ENCODE results near the gene FHAD1. TPM values are rescaled to one million over a fixed set of nuclear protein-coding genes. Genes with fewer than 3 reads are reported as not detected.

FHAD1 gene
- total and polyA plus RNA-seq, 9 of the 15 experiments (the other 6 are each of a cell fraction or from before 2014, with no cell fraction given): 0.32 to 2.1 (median 1.5) TPM; not detected in 1

DNA sequence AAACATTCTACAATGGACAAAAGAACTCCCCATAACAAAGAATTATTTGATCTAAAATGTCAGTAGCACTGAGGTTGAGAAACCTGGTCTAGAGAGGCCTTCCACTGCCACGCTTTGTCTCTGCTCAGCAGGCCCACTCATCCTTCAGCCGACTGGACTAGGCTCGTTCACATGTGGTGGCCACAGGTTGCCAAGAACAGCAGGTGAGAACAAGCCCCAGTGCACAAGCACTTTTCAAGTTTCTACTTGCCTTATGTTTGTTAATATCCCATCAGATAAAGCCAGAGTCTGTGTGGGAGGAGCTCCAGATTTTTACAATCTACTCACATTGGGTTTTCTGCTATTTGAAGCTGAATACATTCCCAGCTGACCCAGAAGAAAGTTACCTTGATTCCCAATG is 153.6 kb downstream of the FHAD1 start (continued):
- TF ChIP-seq PHB2 (IDR thresholded peaks at IDR 0.05; ENCODE audit: low read depth) (no peak), ZKSCAN1 (IDR thresholded peaks at IDR 0.05; ENCODE audit: low read depth, low read length) (no peak), NFYB (IDR thresholded peaks at IDR 0.05; ENCODE audit: extremely low read depth, insufficient read length) (no peak), XRCC5 (IDR thresholded peaks at IDR 0.05; ENCODE audit: low read depth, low read length) (no peak), NR2C1 (IDR thresholded peaks at IDR 0.05) (no peak), NR2C1 (tag; IDR thresholded peaks at IDR 0.05) (no peak)
- TF ChIP-seq, protein P1, sequence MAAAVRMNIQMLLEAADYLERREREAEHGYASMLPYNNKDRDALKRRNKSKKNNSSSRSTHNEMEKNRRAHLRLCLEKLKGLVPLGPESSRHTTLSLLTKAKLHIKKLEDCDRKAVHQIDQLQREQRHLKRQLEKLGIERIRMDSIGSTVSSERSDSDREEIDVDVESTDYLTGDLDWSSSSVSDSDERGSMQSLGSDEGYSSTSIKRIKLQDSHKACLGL (CRISPR knock-in tag; IDR thresholded peaks at IDR 0.05; ENCODE audit: borderline replicate concordance, poor library complexity, severe bottlenecking): no peak

DNA sequence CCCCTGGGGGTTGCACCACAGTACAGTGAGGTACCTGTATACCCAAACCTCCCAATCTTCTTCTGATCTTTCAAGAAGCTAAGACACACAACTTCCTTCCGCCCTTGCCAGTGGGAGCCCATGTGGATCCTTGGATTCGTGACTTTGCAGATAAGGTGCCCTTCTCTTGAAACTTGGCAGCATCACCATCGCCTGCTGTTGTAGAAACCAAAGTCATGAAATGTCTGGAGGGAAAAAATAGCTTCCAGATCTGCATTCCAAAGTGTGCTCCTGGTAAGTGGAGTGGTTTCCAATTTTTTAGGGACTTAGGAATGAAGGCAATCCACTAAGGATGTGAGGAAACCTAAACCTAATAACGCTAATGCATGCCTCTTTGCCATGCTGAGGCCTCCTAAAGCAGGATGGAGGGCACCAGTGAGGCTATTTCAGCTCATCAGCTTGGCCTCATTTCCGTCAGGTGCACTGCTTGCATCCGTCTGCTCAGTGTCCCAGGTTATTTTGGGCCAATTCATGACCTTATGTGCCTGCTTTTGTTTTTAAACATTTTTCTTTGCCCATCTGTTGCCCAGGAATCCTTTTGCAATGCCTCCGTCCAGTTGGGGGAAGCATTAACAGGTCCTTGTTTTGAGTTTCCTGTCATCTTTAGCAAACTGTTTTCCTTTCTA is 154.5 kb downstream of the FHAD1 start:
- no peaks in the 10 kb centered on the region for H3K36me3 ChIP-seq (ENCODE audit: control insufficient read depth, insufficient read depth, low read length)
- intact Hi-C loops (cut with micrococcal nuclease): no loop called here
- H3K9ac ChIP-seq (ENCODE audit: insufficient read depth in 1 of 2, low read depth in 2 of 2, low read length in 2 of 2): no peak overlapping the region
- H2AFZ ChIP-seq (ENCODE audit: low read depth, low read length): no peak overlapping the region
- no peak overlapping the region for H3K4me2 ChIP-seq (ENCODE audit: insufficient read depth, low read length)
- ChIA-PET POLR2A (interaction anchor here (0.7 to 1.4 kb wide), 3 partner anchors 15 to 74 kb away, joined by 3 read pairs; no protein-coding TSS in a partner anchor), CTCF (ENCODE audit: low intra/inter-chr PET ratio) (no interaction called here)
- no peak overlapping the region for H3K4me3 ChIP-seq
- H3K27ac ChIP-seq (ENCODE audit: extremely low read depth, low read depth, low read length): no peak overlapping the region
- in situ Hi-C loops (cut with MboI): no loop called here
- H3K9me3 ChIP-seq (replicated peaks; ENCODE audit: control insufficient read depth, insufficient read depth, low read depth, low read length): peaks cover 13% of the 10 kb centered on the region
- no peaks in the 10 kb centered on the region for H3K9me1 ChIP-seq (ENCODE audit: control insufficient read depth, insufficient read depth, low read length)
- FAIRE-seq (no peak), ATAC-seq (no peak), DNase-seq (ENCODE audit: extremely low read depth in 1 of 4, low spot score in 3 of 4) (no peak)
- TF ChIP-seq ZNF77 (CRISPR knock-in tag; IDR thresholded peaks at IDR 0.05): no peak
- H3K79me2 ChIP-seq (ENCODE audit: control insufficient read depth, insufficient read depth, low read length): no peaks in the 10 kb centered on the region
- BruUV-seq (replicated peaks): no TSS peak
- no peaks in the 10 kb centered on the region; a peak in 1 of 5 replicates for H3K4me1 ChIP-seq (replicated peaks in 1 of 2; ENCODE audit: control insufficient read depth in 2 of 2, insufficient read depth in 2 of 2, low read length in 2 of 2)
- 23% methylated on average over 7 of the region's 7 CpGs for WGBS (ENCODE audit: insufficient coverage, low coverage, missing lambda C conversion rate)
- H4K20me1 ChIP-seq (replicated peaks; ENCODE audit: control insufficient read depth, insufficient read depth, low read length): no peaks in the 10 kb centered on the region
- peaks cover 0 to 9% of the 10 kb centered on the region in 2 experiments; a peak in 2 of 5 replicates for H3K27me3 ChIP-seq (ENCODE audit: control insufficient read depth in 2 of 2, insufficient read depth in 2 of 2, low read length in 2 of 2)

Measured in K562 (cell line).